Activated naive CD4-positive, alpha-beta T cell treated with anti-CD3 and anti-CD28 coated beads, Interleukin-2, amount 10 ng/mL, durations not matched to agents 7 days and 5 days (primary cell): ENCODE measurements around the gene MRLN.
"Not testable (repeated sequence)": the region's sequence is repeated elsewhere in the genome, so short reads cannot be mapped to it uniquely, and the experiment has no call there.

Experiments used
- CTCF ChIA-PET: fragments of 350-600 bp; sonication (Branson Sonifier 250); formaldehyde crosslinking; loops from one replicate; lab custom pipeline; 2021; ENCODE audit warnings: antibody characterized with exemption; lab: Charles Lee
- DNase-seq: peaks from one replicate; pipeline ENCODE4 v3.0.0-alpha.2; 2020
- H3K27ac Mint-ChIP-seq: one replicate; pipeline ENCODE4 v1.8.0; 2021; ENCODE audit warnings: mild to moderate bottlenecking, moderate library complexity, mixed read lengths
- H3K27me3 Mint-ChIP-seq: one replicate; pipeline ENCODE4 v1.8.0; 2021; ENCODE audit warnings: mild to moderate bottlenecking, mixed read lengths
- H3K36me3 Mint-ChIP-seq: one replicate; pipeline ENCODE4 v1.8.0; 2021; ENCODE audit warnings: mixed read lengths
- H3K4me1 Mint-ChIP-seq: one replicate; pipeline ENCODE4 v1.8.0; 2021; ENCODE audit warnings: mixed read lengths
- H3K4me3 Mint-ChIP-seq: one replicate; pipeline ENCODE4 v1.8.0; 2021; ENCODE audit warnings: mild to moderate bottlenecking, moderate library complexity, mixed read lengths
- H3K9me3 Mint-ChIP-seq: one replicate; pipeline ENCODE4 v1.8.0; 2021; ENCODE audit warnings: mixed read lengths

MRLN gene

GRCh38 chr10:59771162-59771807, 18.0 kb upstream of the MRLN start:
- Mint-ChIP-seq H3K4me3 (no peak overlapping the region), H3K36me3 (no peaks in the 10 kb centered on the region), H3K4me1 (no peaks in the 10 kb centered on the region), H3K9me3 (peaks cover 2% of the 10 kb centered on the region), H3K27me3 (no peaks in the 10 kb centered on the region), H3K27ac (no peak overlapping the region)
- DNase-seq = no peak
- CTCF ChIA-PET = no interaction called here

DNA sequence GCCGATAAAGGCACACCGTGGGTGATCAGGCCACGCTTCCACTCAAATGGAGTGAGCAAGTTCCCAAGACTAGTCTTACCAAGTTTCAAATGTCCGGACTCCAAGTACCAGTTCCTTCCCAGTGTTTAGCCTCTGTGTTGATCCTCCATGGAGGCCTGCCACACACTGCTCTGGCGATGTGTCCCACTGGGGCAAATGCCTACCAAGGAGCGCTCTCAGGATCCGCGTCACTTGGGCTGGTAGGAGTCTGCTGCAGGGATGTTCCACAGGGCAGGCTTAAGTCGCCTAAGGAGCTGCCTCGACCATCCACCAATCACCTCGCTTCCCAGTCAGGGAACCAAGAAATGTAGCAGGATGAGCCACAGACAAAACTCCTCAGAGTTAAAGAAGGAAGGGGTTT, 17.4 kb upstream of the MRLN start:
- CTCF ChIA-PET = no interaction called here
- Mint-ChIP-seq H3K9me3 (peaks cover 2% of the 10 kb centered on the region), H3K4me3 (no peak overlapping the region), H3K27me3 (no peaks in the 10 kb centered on the region), H3K4me1 (no peaks in the 10 kb centered on the region), H3K27ac (no peak overlapping the region), H3K36me3 (no peaks in the 10 kb centered on the region)
- no peak for DNase-seq

GRCh38 chr10:59762505-59762904, 9.2 kb upstream of the MRLN start:
- no peaks in the 10 kb centered on the region for H3K9me3 Mint-ChIP-seq
- H3K36me3 Mint-ChIP-seq = no peaks in the 10 kb centered on the region
- no peak for DNase-seq
- no peak overlapping the region for H3K27ac Mint-ChIP-seq
- H3K27me3 Mint-ChIP-seq = no peaks in the 10 kb centered on the region
- H3K4me1 Mint-ChIP-seq = no peaks in the 10 kb centered on the region
- no peak overlapping the region for H3K4me3 Mint-ChIP-seq
- CTCF ChIA-PET = no interaction called here

DNA sequence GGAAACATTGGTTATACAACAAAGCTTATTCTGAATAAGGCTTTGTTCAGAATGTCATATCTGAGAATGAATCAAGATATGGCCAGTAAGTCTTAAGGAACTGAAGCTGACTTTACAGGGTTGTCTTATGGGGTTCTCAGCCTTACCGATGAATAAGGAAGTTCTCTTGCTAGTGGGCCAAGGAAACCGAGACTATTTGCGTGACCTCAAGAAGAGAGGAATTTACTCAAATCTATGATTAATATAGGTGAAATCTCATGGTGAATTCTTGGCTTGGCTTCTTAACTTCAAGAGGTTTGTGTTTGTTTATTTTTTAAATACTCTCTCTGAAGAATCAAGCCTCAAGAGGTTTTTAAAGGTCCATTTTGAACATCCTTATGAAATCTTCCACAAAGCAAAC, 4.7 kb upstream of the MRLN start:
- Mint-ChIP-seq H3K9me3 (no peaks in the 10 kb centered on the region), H3K36me3 (no peaks in the 10 kb centered on the region), H3K27ac (no peak overlapping the region), H3K27me3 (peaks cover 7% of the 10 kb centered on the region), H3K4me1 (no peaks in the 10 kb centered on the region), H3K4me3 (no peak overlapping the region)
- no peak for DNase-seq
- CTCF ChIA-PET = no interaction called here

- Mint-ChIP-seq H3K27me3 (peaks cover 15% of the 10 kb centered on the region), H3K4me1 (no peaks in the 10 kb centered on the region), H3K4me3 (no peak overlapping the region), H3K36me3 (no peaks in the 10 kb centered on the region), H3K27ac (no peak overlapping the region), H3K9me3 (no peaks in the 10 kb centered on the region)
- CTCF ChIA-PET = no interaction called here
- DNase-seq = no peak
These were observed 1.7 kb upstream of the MRLN start for GRCh38 chr10:59754951-59755350.

GRCh38 chr10:59752278-59752940, 846 bp downstream of the MRLN start:
- CTCF ChIA-PET = interaction anchor here (1.1 kb wide), 1 partner anchor 73 kb away, joined by 3 read pairs; no protein-coding TSS in a partner anchor
- no peaks in the 10 kb centered on the region for H3K4me1 Mint-ChIP-seq
- no peaks in the 10 kb centered on the region for H3K36me3 Mint-ChIP-seq
- no peaks in the 10 kb centered on the region for H3K9me3 Mint-ChIP-seq
- H3K27me3 Mint-ChIP-seq = peaks cover 15% of the 10 kb centered on the region
- no peak for DNase-seq
- H3K27ac Mint-ChIP-seq = no peak overlapping the region
- no peak overlapping the region for H3K4me3 Mint-ChIP-seq

GRCh38 chr10:59750155-59750945, 2.9 kb downstream of the MRLN start:
- no peaks in the 10 kb centered on the region for H3K9me3 Mint-ChIP-seq

GRCh38 chr10:59748834-59749233, 4.4 kb downstream of the MRLN start:
- H3K27ac Mint-ChIP-seq = no peak overlapping the region
- no peaks in the 10 kb centered on the region for H3K36me3 Mint-ChIP-seq
- H3K9me3 Mint-ChIP-seq = no peaks in the 10 kb centered on the region
- DNase-seq = no peak
- H3K4me3 Mint-ChIP-seq = no peak overlapping the region
- no peaks in the 10 kb centered on the region for H3K4me1 Mint-ChIP-seq
- CTCF ChIA-PET = no interaction called here
- H3K27me3 Mint-ChIP-seq = peaks cover 8% of the 10 kb centered on the region

More at GRCh38 chr10:59750155-59750945, 2.9 kb downstream of the MRLN start:
- CTCF ChIA-PET = no interaction called here
- H3K27ac Mint-ChIP-seq = no peak overlapping the region
- H3K4me1 Mint-ChIP-seq = no peaks in the 10 kb centered on the region
- H3K36me3 Mint-ChIP-seq = no peaks in the 10 kb centered on the region
- peaks cover 15% of the 10 kb centered on the region for H3K27me3 Mint-ChIP-seq
- no peak overlapping the region for H3K4me3 Mint-ChIP-seq
- DNase-seq = no peak

DNA sequence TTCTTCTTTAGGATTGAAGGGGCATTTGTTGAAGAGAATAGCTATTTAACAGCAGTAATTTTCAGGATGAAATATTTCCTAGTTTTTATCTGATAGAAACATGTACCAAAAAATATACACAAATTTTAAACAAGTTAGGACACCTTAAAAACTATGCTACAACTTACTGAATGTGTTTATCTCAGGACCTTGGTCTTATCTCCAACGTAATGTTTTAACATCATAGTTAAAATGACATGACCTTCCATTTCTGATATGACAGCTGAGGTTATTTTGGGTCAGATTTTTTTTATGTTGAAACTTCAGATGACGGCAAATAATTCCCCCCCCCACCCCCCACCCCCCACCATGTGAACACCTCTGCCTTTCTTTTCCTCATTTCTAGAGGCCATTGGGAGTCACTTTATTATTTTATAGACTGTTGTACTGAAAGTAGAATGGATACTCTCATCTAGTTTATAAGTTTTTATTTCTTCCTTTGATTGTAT, 8.0 kb downstream of the MRLN start:
- no peak overlapping the region for H3K27ac Mint-ChIP-seq
- H3K36me3 Mint-ChIP-seq = no peaks in the 10 kb centered on the region
- no peaks in the 10 kb centered on the region for H3K4me1 Mint-ChIP-seq
- no peaks in the 10 kb centered on the region for H3K9me3 Mint-ChIP-seq
- no peak for DNase-seq
- H3K27me3 Mint-ChIP-seq = no peaks in the 10 kb centered on the region
- H3K4me3 Mint-ChIP-seq = no peak overlapping the region
- CTCF ChIA-PET = interaction anchor here (0.6 kb wide), 1 partner anchor 1028 kb away, joined by 5 read pairs; no protein-coding TSS in a partner anchor

DNA sequence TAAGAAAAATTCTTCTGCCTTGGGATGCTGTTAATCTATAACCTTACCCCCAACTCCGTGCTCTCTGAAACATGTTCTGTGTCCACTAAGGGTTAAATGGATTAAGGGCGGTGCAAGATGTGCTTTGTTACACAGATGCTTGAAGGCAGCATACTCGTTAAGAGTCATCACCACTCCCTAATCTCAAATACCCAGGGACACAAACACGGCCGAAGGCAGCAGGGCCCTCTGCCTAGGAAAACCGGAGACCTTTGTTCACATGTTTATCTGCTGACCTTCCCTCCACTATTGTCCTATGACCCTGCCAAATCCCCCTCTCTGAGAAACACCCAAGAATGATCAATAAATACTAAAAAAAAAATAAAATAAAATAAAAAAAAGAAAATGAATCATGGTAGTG, 8.5 kb downstream of the MRLN start:
- H3K27ac Mint-ChIP-seq, H3K4me3 Mint-ChIP-seq, H3K4me1 Mint-ChIP-seq, H3K9me3 Mint-ChIP-seq, H3K36me3 Mint-ChIP-seq, H3K27me3 Mint-ChIP-seq, DNase-seq: not testable (repeated sequence)
- CTCF ChIA-PET = interaction anchor here (0.6 kb wide), 1 partner anchor 1029 kb away, joined by 5 read pairs; no protein-coding TSS in a partner anchor

GRCh38 chr10:59744156-59744555, 9.1 kb downstream of the MRLN start:
- not testable (repeated sequence) for H3K27me3 Mint-ChIP-seq, H3K4me1 Mint-ChIP-seq

GRCh38 chr10:59741583-59741982, 11.7 kb downstream of the MRLN start:
- Mint-ChIP-seq H3K4me1 (no peaks in the 10 kb centered on the region), H3K27me3 (no peaks in the 10 kb centered on the region), H3K27ac (no peak overlapping the region), H3K4me3 (no peak overlapping the region), H3K9me3 (no peaks in the 10 kb centered on the region), H3K36me3 (no peaks in the 10 kb centered on the region)
- CTCF ChIA-PET = no interaction called here
- DNase-seq = no peak

More at GRCh38 chr10:59744156-59744555, 9.1 kb downstream of the MRLN start:
- H3K36me3 Mint-ChIP-seq, H3K9me3 Mint-ChIP-seq, H3K27ac Mint-ChIP-seq, CTCF ChIA-PET, DNase-seq, H3K4me3 Mint-ChIP-seq: not testable (repeated sequence)

DNA sequence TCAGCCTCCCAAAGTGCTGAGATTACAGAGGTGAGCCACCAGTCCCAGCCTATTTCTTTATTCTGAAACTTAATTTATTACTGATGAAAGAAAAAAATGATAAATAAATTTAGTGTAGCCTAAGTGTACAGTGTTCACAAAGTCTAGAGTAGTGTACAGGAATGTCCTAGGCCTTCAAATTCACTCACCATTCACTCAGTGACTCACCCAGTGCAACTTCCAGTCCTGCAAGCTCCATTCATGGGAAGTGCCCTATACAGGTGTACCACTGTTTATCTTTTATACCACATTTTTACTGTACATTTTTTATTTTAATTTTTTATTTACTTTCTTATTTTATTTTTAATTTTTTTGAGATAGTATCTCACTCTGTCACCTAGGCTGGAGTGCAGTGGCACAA, 12.2 kb downstream of the MRLN start:
- Mint-ChIP-seq H3K36me3 (no peaks in the 10 kb centered on the region), H3K4me3 (no peak overlapping the region), H3K27me3 (no peaks in the 10 kb centered on the region), H3K27ac (no peak overlapping the region), H3K9me3 (no peaks in the 10 kb centered on the region), H3K4me1 (no peaks in the 10 kb centered on the region)
- DNase-seq = no peak
- CTCF ChIA-PET = no interaction called here

DNA sequence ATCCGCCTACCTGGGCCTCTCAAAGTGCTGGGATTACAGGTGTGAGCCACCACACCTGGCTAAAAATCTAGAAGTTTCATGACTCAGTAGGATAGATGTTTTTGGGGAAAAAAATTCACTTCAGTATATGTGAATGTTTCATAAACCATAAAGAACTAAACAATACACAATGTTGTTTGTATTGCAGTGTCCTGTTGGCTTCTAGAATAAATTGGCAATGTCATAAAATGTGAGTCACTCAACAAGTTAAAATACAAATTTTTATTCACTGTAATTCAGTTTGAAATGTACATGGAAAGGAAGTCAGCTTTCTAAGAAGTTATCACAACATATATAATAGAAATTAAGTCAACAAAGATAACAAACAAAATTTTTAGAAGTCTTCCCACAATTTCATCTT, 16.5 kb downstream of the MRLN start:
- no peaks in the 10 kb centered on the region for H3K4me1 Mint-ChIP-seq
- H3K27ac Mint-ChIP-seq = no peak overlapping the region
- H3K9me3 Mint-ChIP-seq = no peaks in the 10 kb centered on the region
- H3K27me3 Mint-ChIP-seq = peaks cover 11% of the 10 kb centered on the region
- H3K36me3 Mint-ChIP-seq = no peaks in the 10 kb centered on the region
- H3K4me3 Mint-ChIP-seq = no peak overlapping the region
- no peak for DNase-seq
- CTCF ChIA-PET = no interaction called here
